ENCODE results near the gene SF1. TPM values are rescaled to one million over a fixed set of nuclear protein-coding genes. Genes with fewer than 3 reads are reported as not detected.
"Not testable (repeated sequence)": the region's sequence is repeated elsewhere in the genome, so short reads cannot be mapped to it uniquely, and the experiment has no call there.

Gene SF1
- total RNA-seq, 1 donor from 2014 or later, result 450 TPM

GRCh38 chr11:64817476-64817875 is 39.1 kb upstream of the SF1 start:
- no peak for TF ChIP-seq CTCF (conservative IDR thresholded peaks at IDR 0.05)
- H3K36me3 Mint-ChIP-seq, result no peaks in the 10 kb centered on the region
- H3K9me3 Mint-ChIP-seq, result no peaks in the 10 kb centered on the region
- peaks cover 2% of the 10 kb centered on the region for H3K27me3 Mint-ChIP-seq
- H3K4me3 Mint-ChIP-seq, result no peak overlapping the region
- no peak for DNase-seq (ENCODE audit: extremely low spot score, unreplicated experiment)
- no peak overlapping the region for H3K27ac Mint-ChIP-seq
- H3K4me1 Mint-ChIP-seq (ENCODE audit: unreplicated experiment), result peaks cover 5% of the 10 kb centered on the region

- H3K36me3 Mint-ChIP-seq; H3K27me3 Mint-ChIP-seq; H3K9me3 Mint-ChIP-seq; H3K27ac Mint-ChIP-seq; DNase-seq (ENCODE audit: extremely low spot score, unreplicated experiment): not testable (repeated sequence)
- Mint-ChIP-seq H3K4me1 (ENCODE audit: unreplicated experiment) (peaks cover 16% of the 10 kb centered on the region), H3K4me3 (peak overlapping the region; percentile 13)
These were observed 37.1 kb upstream of the SF1 start for GRCh38 chr11:64815433-64815832.

- H3K27me3 Mint-ChIP-seq, result peaks cover 2% of the 10 kb centered on the region
- no peak overlapping the region for H3K27ac Mint-ChIP-seq
- no peaks in the 10 kb centered on the region for H3K36me3 Mint-ChIP-seq
- H3K9me3 Mint-ChIP-seq, result no peaks in the 10 kb centered on the region
- H3K4me1 Mint-ChIP-seq (ENCODE audit: unreplicated experiment), result peaks cover 17% of the 10 kb centered on the region
- no peak overlapping the region for H3K4me3 Mint-ChIP-seq
- no peak for TF ChIP-seq CTCF (conservative IDR thresholded peaks at IDR 0.05)
- no peak for DNase-seq (ENCODE audit: extremely low spot score, unreplicated experiment)
These were observed 36.4 kb upstream of the SF1 start for GRCh38 chr11:64814712-64815187.

- H3K4me3 Mint-ChIP-seq, result peak overlapping the region; percentile 33
- DNase-seq (ENCODE audit: extremely low spot score, unreplicated experiment), result no peak
- no peak for TF ChIP-seq CTCF (conservative IDR thresholded peaks at IDR 0.05)
- H3K27ac Mint-ChIP-seq, result peak overlapping the region; percentile 25
- H3K27me3 Mint-ChIP-seq, result peaks cover 2% of the 10 kb centered on the region
- H3K36me3 Mint-ChIP-seq, result no peaks in the 10 kb centered on the region
- H3K9me3 Mint-ChIP-seq, result no peaks in the 10 kb centered on the region
- peaks cover 17% of the 10 kb centered on the region for H3K4me1 Mint-ChIP-seq (ENCODE audit: unreplicated experiment)
These were observed 35.5 kb upstream of the SF1 start for GRCh38 chr11:64813826-64814225.

- no peak for DNase-seq (ENCODE audit: extremely low spot score, unreplicated experiment)
- Mint-ChIP-seq H3K4me3 (peak overlapping the region; percentile 96), H3K27me3 (peaks cover 2% of the 10 kb centered on the region), H3K36me3 (no peaks in the 10 kb centered on the region), H3K27ac (peak overlapping the region; percentile 92), H3K9me3 (no peaks in the 10 kb centered on the region), H3K4me1 (ENCODE audit: unreplicated experiment) (peaks cover 17% of the 10 kb centered on the region)
- TF ChIP-seq CTCF (conservative IDR thresholded peaks at IDR 0.05), result no peak
These were observed 32.5 kb upstream of the SF1 start for GRCh38 chr11:64810891-64811272.

GRCh38 chr11:64810271-64810890 is 32.0 kb upstream of the SF1 start, which contains the start of gene MEN1:
Gene MEN1 (minus strand): TSS chr11:64810551. CDS start chr11:64810109, 442 bp downstream.
- DNase-seq (ENCODE audit: extremely low spot score, unreplicated experiment), result peak; percentile 97
- H3K4me3 Mint-ChIP-seq, result peak within 1 kb of the TSS; percentile 96
- no peak for TF ChIP-seq CTCF (conservative IDR thresholded peaks at IDR 0.05)
- no peaks in the 10 kb centered on the region for H3K9me3 Mint-ChIP-seq
- peaks cover 13% of the 10 kb centered on the region for H3K4me1 Mint-ChIP-seq (ENCODE audit: unreplicated experiment)
- H3K27me3 Mint-ChIP-seq, result no peaks in the 10 kb centered on the region
- peak within 1 kb of the TSS; percentile 92 for H3K27ac Mint-ChIP-seq
- H3K36me3 Mint-ChIP-seq, result no peaks in the 10 kb centered on the region

Measured in type B pancreatic cell (in vitro differentiated cells).